ENCODE results near the gene TMEM52.

TMEM52 gene

DNA sequence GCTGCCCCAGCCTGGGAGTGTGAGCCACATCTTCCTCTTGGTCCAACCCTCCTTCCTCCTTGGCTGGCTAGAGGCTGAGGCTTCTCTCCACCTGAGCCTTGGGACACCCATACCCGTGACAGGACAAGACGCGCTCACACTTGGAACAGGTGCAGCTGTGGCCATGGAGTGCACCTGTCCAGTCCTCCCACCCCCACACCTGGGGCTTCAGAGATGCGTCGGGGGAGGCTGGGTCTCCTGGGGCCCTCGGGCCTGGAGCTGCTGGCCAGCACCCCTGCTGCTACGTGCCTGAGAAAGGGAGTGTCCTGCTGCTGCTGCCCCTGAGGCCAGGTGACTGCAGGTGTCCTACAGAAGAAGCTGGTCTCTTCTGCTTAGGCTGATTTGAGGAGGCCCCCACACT, 37.0 kb upstream of the TMEM52 start:
- TF ChIP-seq GATA2 (IDR thresholded peaks at IDR 0.05; ENCODE audit: low read depth, low read length) (no peak), GATA3 (IDR thresholded peaks at IDR 0.05; ENCODE audit: low read depth, low read length) (no peak)

DNA sequence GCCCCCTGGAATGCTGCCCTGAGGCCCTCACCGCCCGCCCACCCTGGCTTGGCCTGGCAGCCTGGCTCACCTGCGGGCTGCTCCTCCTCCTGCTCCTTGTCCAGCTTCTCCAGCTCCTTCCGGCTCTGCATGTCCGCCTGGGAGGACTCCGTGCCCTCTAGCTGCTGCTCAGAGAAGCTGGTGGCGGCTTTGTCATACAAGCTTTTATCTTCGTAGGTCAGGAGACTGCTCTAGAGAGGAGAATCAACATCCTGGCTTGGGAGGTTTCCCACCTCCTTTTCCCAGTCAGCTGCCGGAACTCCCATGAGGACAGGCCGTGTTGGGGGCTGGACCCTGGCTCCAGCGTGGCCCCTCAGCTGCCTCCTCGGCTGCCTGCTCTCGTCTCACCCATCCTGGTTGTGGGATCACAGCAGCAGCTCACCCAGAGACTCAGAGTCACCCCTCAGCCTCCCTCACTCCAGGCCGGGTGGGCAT, 36.6 kb upstream of the TMEM52 start:
- TF ChIP-seq GATA3 (IDR thresholded peaks at IDR 0.05; ENCODE audit: low read depth, low read length) (no peak), GATA2 (IDR thresholded peaks at IDR 0.05; ENCODE audit: low read depth, low read length) (no peak)

GRCh38 chr1:1954831-1955441, 35.9 kb upstream of the TMEM52 start:
- TF ChIP-seq GATA2 (IDR thresholded peaks at IDR 0.05; ENCODE audit: low read depth, low read length), result no peak
- no peak for TF ChIP-seq GATA3 (IDR thresholded peaks at IDR 0.05; ENCODE audit: low read depth, low read length)

GRCh38 chr1:1954015-1954414, 34.9 kb upstream of the TMEM52 start:
- TF ChIP-seq GATA2 (IDR thresholded peaks at IDR 0.05; ENCODE audit: low read depth, low read length) (no peak), GATA3 (IDR thresholded peaks at IDR 0.05; ENCODE audit: low read depth, low read length) (no peak)

- TF ChIP-seq GATA3 (IDR thresholded peaks at IDR 0.05; ENCODE audit: low read depth, low read length) (no peak), GATA2 (IDR thresholded peaks at IDR 0.05; ENCODE audit: low read depth, low read length) (no peak)
Measured at GRCh38 chr1:1950940-1951339, 31.9 kb upstream of the TMEM52 start.

DNA sequence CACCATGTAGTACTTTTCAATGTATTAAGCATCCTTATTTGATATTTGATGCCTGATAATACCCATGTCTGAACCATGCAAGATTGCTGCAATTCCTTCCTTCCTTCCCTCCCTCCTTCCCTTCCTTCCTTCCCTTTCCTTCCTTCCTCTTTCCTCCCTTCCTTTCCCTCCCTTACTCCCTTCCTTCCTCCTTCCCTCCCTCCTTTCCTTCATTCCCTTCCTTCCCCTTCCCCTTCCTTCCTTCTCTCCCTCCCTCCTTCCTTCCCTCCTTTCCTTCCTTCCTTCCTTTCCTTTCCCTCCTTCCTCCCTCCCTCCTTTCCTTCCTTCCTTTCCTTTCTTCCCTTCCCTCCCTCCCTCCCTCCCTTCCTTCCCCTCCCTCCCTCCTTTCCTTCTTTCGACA, 29.7 kb upstream of the TMEM52 start:
- TF ChIP-seq GATA2 (IDR thresholded peaks at IDR 0.05; ENCODE audit: low read depth, low read length) (no peak), GATA3 (IDR thresholded peaks at IDR 0.05; ENCODE audit: low read depth, low read length) (no peak)

DNA sequence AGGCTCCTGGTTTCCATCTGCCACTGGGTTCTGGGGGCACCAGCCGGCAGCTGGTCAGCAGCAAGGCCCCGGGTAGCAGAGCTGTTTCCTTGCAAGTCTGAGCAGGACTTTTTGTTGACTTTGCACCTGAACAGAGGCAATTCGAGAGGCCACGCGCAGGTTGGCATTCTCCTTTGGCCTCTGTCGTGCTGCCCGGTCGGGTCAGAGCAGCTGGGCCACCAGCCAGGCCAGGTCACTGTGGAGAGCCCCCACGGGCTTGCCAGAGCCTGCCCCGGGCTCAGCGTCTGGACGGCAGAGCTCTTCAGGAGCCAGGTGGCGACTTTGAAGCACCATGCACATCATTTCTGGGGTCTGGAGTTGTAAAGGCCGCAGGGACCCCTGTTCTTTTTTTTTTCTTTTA, 28.4 kb upstream of the TMEM52 start:
- TF ChIP-seq GATA2 (IDR thresholded peaks at IDR 0.05; ENCODE audit: low read depth, low read length), result no peak
- no peak for TF ChIP-seq GATA3 (IDR thresholded peaks at IDR 0.05; ENCODE audit: low read depth, low read length)

- no peak for TF ChIP-seq GATA3 (IDR thresholded peaks at IDR 0.05; ENCODE audit: low read depth, low read length)
- no peak for TF ChIP-seq GATA2 (IDR thresholded peaks at IDR 0.05; ENCODE audit: low read depth, low read length)
Measured at GRCh38 chr1:1946540-1946939, 27.5 kb upstream of the TMEM52 start.

DNA sequence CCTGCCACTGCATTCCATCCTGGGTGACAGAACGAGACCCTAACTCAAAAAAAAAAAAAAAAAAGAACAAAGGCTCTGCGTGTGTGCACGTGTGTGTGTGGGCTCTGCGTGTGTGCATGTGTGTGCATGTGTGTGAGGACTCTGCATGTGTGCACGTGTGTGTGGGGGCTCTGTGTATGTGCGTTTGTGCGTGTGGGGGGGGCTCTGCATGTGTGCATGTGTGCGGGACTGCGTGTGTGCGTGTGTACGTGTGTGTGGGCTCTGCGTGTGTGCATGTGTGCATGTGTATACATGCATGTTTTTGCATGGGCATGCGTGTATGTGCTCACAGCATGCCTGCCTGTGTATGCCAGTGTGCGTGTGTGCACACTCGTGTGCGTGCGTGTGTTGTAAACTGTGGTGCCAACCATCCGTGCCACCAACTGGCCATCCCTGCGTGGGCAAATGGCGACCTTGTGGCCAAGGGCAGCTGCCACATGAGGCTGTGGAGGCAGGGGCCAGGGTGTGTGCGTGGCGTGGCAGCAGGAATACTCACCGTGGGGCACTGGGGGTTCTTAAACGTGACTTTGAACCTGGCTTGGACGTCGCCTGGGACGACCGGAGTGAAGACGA, 26.8 kb upstream of the TMEM52 start:
- no peak for TF ChIP-seq GATA3 (IDR thresholded peaks at IDR 0.05; ENCODE audit: low read depth, low read length)
- TF ChIP-seq GATA2 (IDR thresholded peaks at IDR 0.05; ENCODE audit: low read depth, low read length), result no peak

DNA sequence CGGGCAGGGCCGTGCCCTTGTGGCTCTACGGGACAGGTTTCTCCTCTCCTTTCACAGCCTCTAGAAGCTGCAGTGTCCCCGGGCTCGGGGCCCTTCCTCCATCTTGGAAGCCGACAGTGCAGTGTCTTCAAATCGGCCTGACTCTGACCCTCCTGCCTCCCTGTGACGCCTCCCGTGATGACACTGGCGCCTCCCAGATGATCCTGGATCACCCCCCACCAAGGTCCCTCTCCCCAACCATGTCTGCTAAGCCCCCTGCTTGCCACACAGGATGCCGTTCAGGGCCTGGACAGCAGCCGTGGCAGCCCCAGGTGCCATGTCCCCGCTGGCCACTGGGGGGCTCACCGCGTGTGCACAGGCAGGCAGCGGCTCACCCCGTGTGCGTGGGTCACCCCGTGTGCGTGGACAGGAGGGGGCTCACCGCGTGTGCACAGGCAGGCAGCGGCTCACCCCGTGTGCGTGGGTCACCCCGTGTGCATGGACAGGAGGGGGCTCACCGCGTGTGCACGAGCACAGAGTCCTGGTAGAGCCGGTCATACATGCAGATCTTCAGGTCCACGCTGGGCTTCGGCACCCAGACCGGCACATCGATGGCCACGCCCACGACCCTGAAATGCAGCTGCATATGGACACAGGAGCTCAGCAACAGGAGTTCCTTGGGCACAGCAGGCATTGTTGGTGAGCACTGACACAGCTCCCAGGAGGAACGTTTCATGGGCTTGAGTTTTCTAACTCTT, 24.9 kb upstream of the TMEM52 start:
- TF ChIP-seq GATA3 (IDR thresholded peaks at IDR 0.05; ENCODE audit: low read depth, low read length), result no peak
- no peak for TF ChIP-seq GATA2 (IDR thresholded peaks at IDR 0.05; ENCODE audit: low read depth, low read length)

DNA sequence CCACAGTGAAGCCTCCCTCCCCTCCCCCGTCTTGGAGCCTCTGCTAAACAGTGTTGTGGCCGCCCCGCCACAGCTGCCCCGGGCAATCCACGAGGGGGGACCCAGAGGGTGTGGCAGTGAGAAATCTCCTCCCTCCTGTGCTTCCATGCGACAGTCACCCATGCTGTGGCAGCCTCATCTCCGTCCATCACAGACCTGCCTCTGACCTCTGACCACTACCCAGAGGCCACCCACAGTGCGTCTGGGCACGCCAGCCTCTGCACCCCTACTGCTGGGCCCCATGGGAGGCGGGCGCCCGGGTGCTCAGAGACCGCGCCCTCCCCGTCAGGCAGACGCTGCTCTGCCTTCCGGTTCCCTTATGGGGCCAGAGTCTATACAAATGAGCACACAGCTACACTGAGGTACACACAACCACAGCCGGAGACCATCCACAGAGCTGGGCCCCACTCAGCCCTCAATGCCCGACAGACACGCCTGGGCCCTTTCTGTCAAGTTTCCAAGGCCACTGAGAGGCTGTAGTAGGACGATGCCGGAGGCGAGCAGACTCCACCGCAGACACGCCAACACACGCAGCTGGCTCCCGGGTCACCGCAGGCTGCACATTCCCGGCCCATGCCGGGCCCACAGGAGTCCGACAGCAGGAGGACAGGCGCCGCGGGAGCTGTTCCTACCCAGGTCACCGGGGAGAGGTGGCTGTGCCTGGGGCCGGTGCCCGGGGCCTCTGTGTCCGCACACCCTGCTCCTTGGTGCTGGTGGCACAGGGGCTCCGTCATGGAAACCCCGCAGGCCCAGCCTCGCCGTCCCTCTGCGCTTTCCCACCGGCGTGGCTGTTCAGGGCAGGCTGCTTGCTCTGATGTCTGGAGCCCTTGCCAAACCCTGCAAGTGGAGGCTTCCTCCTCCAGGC, 23.9 kb upstream of the TMEM52 start:
- TF ChIP-seq GATA2 (IDR thresholded peaks at IDR 0.05; ENCODE audit: low read depth, low read length) (no peak), GATA3 (IDR thresholded peaks at IDR 0.05; ENCODE audit: low read depth, low read length) (no peak)

DNA sequence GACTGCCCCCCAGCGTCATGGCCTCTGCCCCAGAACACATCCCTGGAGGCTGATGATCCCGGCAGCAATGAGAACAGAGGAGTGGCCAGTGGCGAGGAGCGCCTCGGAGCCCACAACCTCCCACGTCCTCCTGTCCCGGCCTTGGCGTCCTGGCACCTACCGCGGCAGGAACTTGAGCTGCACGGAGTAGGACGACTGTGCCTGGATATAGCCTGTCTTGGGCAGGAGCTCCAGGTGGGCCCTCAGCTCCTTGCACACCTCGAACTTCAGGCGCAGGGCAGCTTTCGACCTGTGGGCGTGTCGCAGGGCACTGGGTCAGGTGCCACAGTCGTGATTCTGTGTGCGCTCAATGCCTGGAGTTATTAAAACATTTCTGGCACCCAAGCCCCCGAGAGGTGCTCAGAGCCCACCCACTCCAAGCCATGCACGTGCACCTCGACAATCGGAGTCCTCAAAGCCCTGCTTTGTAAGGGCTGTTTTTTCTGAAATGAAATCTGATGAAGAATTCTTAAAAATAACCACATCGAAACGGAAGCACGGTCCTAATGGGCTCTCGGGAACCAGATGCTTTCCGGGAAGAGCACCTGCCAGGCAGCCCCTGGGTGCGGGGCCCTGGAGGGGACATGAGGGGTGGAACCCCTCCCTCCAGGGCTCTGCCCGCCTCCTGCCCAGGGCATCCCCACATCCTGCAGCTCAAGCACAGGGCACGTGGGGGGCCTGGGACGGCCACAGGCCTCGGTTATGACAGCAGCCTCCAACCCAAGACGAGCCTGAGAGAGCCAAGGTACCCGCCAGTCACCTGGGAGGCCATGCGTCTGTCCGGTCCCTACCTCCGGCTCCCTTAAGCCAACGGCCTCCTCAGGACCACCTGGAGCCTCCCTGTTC, 23.0 kb upstream of the TMEM52 start:
- TF ChIP-seq GATA3 (IDR thresholded peaks at IDR 0.05; ENCODE audit: low read depth, low read length) (no peak), GATA2 (IDR thresholded peaks at IDR 0.05; ENCODE audit: low read depth, low read length) (no peak)

DNA sequence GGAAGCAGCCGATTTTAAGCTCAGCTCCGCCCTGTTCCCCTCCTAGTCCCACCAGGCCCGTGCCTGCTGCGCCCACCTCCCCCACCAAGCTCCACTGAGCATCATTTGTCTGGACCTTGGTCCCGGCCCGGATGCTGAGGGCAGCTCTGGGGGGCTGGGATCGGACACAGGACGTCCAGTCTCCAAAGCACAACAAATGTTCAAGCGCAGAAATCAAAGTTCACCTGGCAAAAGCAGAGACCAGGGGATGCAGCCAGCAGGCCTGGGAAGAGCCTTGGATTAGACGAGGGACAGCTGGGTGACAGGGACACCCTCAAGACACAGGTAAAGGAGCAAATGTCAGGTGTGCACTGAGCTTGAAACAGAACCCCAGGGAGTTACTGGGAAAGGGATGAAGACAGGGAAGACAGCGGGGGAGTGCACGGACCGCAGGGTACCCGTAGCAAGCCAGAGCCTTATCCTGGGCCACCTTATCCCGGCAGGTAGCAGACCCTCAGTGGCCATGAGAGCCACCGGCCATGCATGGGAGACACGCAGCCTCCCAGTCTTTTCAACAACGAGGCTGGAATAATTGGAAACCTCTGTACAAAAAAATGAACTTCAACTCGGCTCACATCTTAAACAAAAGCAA, 22.2 kb upstream of the TMEM52 start:
- TF ChIP-seq GATA2 (IDR thresholded peaks at IDR 0.05; ENCODE audit: low read depth, low read length), result no peak
- TF ChIP-seq GATA3 (IDR thresholded peaks at IDR 0.05; ENCODE audit: low read depth, low read length), result no peak

All from SH-SY5Y (cell line).